ENCODE measurements around the gene PRM3.

Gene PRM3

GRCh38 chr16:11239644-11240632, 33.5 kb downstream of the PRM3 start:
- H3K27ac ChIP-seq, result no peak overlapping the region
- H3K4me1 ChIP-seq, result no peaks in the 10 kb centered on the region

GRCh38 chr16:11238272-11239202, 34.9 kb downstream of the PRM3 start:
- Histone ChIP-seq H3K79me2 (no peaks in the 10 kb centered on the region), H3K9ac (no peak overlapping the region), H3K27me3 (ENCODE audit: control insufficient read depth, insufficient read depth, low read length) (no peaks in the 10 kb centered on the region), H3K36me3 (ENCODE audit: control insufficient read depth, insufficient read depth, low read length) (no peaks in the 10 kb centered on the region), H3K4me2 (ENCODE audit: low read length) (no peak overlapping the region), H3K27ac (no peak overlapping the region), H2AFZ (no peak overlapping the region), H3K4me3 (ENCODE audit: low read depth, low read length) (no peak overlapping the region), H3K9me3 (ENCODE audit: control insufficient read depth, low read length) (no peaks in the 10 kb centered on the region), H3K4me1 (no peaks in the 10 kb centered on the region)
- TF ChIP-seq CTCF (IDR thresholded peaks at IDR 0.05), result no peak

More at GRCh38 chr16:11239644-11240632, 33.5 kb downstream of the PRM3 start:
- no peak for TF ChIP-seq CTCF (IDR thresholded peaks at IDR 0.05)
- no peak overlapping the region for H3K4me2 ChIP-seq (ENCODE audit: low read length)
- no peaks in the 10 kb centered on the region for H3K79me2 ChIP-seq
- H3K9ac ChIP-seq, result no peak overlapping the region
- H3K4me3 ChIP-seq (ENCODE audit: low read depth, low read length), result no peak overlapping the region
- no peaks in the 10 kb centered on the region for H3K27me3 ChIP-seq (ENCODE audit: control insufficient read depth, insufficient read depth, low read length)
- no peaks in the 10 kb centered on the region for H3K9me3 ChIP-seq (ENCODE audit: control insufficient read depth, low read length)
- no peak overlapping the region for H2AFZ ChIP-seq
- no peaks in the 10 kb centered on the region for H3K36me3 ChIP-seq (ENCODE audit: control insufficient read depth, insufficient read depth, low read length)

GRCh38 chr16:11236461-11237254, 36.8 kb downstream of the PRM3 start:
- no peak overlapping the region for H2AFZ ChIP-seq
- no peak overlapping the region for H3K4me2 ChIP-seq (ENCODE audit: low read length)
- no peaks in the 10 kb centered on the region for H3K79me2 ChIP-seq
- no peak overlapping the region for H3K4me3 ChIP-seq (ENCODE audit: low read depth, low read length)
- no peak overlapping the region for H3K9ac ChIP-seq
- no peaks in the 10 kb centered on the region for H3K4me1 ChIP-seq
- H3K27me3 ChIP-seq (ENCODE audit: control insufficient read depth, insufficient read depth, low read length), result no peaks in the 10 kb centered on the region
- no peak overlapping the region for H3K27ac ChIP-seq
- H3K36me3 ChIP-seq (ENCODE audit: control insufficient read depth, insufficient read depth, low read length), result no peaks in the 10 kb centered on the region
- no peak for TF ChIP-seq CTCF (IDR thresholded peaks at IDR 0.05)
- no peaks in the 10 kb centered on the region for H3K9me3 ChIP-seq (ENCODE audit: control insufficient read depth, low read length)

- no peaks in the 10 kb centered on the region for H3K9me3 ChIP-seq (ENCODE audit: control insufficient read depth, low read length)
- no peak overlapping the region for H3K9ac ChIP-seq
- H3K4me1 ChIP-seq, result no peaks in the 10 kb centered on the region
- H3K4me3 ChIP-seq (ENCODE audit: low read depth, low read length), result no peak overlapping the region
- no peak for TF ChIP-seq CTCF (IDR thresholded peaks at IDR 0.05)
- H3K4me2 ChIP-seq (ENCODE audit: low read length), result no peak overlapping the region
- H2AFZ ChIP-seq, result no peak overlapping the region
- no peaks in the 10 kb centered on the region for H3K27me3 ChIP-seq (ENCODE audit: control insufficient read depth, insufficient read depth, low read length)
- no peak overlapping the region for H3K27ac ChIP-seq
- no peaks in the 10 kb centered on the region for H3K79me2 ChIP-seq
- no peaks in the 10 kb centered on the region for H3K36me3 ChIP-seq (ENCODE audit: control insufficient read depth, insufficient read depth, low read length)
These were observed 37.8 kb downstream of the PRM3 start for GRCh38 chr16:11235703-11235991.

All from parathyroid adenoma (tissue), 2 donors.